CD4-positive, alpha-beta T cell (primary cell): ENCODE measurements around the gene IZUMO1. TPM values are rescaled to one million over a fixed set of nuclear protein-coding genes. Genes with fewer than 3 reads are reported as not detected.
A peak's percentile ranks its signal among the peaks of the same experiment; 100 is the strongest.

ENCODE experiments used
- ATAC-seq: fragments of 200-7000 bp; cut with Tn5 transposase; one replicate; pipeline ENCODE4 v1.10.0; 2022; ENCODE audit warnings: mild to moderate bottlenecking; ENCODE audit not compliant: poor library complexity
- CTCF ChIA-PET: fragments of 350-600 bp; sonication (Branson Sonifier 250); formaldehyde crosslinking; loops from one replicate; lab custom pipeline; 2021; ENCODE audit warnings: antibody characterized with exemption, inconsistent platforms; lab: Charles Lee
- POLR2A ChIA-PET: fragments of 350-600 bp; sonication (Branson Sonifier 250); formaldehyde crosslinking; loops from one replicate; lab custom pipeline; 2021; ENCODE audit warnings: antibody characterized with exemption, inconsistent platforms; lab: Charles Lee
- DNase-seq, 14 experiments: peaks; one replicate each; pipeline ENCODE4 v3.0.0-alpha.2; 2013 to 2020; ENCODE audit warnings: mixed read lengths in 2 of 14
- H3K27ac ChIP-seq, 2 donors: one replicate each; pipeline versions ENCODE4 v1.5.1 to v1.7.0; 2013; ENCODE audit warnings: low read length in 2 of 2, low read depth in 1 of 2, mild to moderate bottlenecking in 1 of 2
- H3K27me3 ChIP-seq, 2 experiments: 1 replicate in 1 of 2; 2 replicates in 1 of 2; pipeline versions ENCODE4 v1.6.1 to v1.7.0; 2013; ENCODE audit warnings: low read length in 2 of 2, control low read depth in 1 of 2, mild to moderate bottlenecking in 1 of 2, moderate library complexity in 1 of 2; ENCODE audit not compliant: insufficient read depth in 2 of 2, control insufficient read depth in 1 of 2
- H3K36me3 ChIP-seq: one replicate; pipeline ENCODE4 v1.6.1; 2013; ENCODE audit warnings: low read length, control low read depth; ENCODE audit not compliant: insufficient read depth
- H3K4me1 ChIP-seq: one replicate; pipeline ENCODE4 v1.6.1; 2013; ENCODE audit warnings: low read length, control low read depth; ENCODE audit not compliant: insufficient read depth
- H3K4me3 ChIP-seq: one replicate; pipeline ENCODE4 v1.5.1; 2013; ENCODE audit warnings: mild to moderate bottlenecking, low read length, moderate library complexity
- H3K9me3 ChIP-seq, 2 experiments: 1 replicate in 1 of 2; 2 replicates in 1 of 2; pipeline versions ENCODE4 v1.6.1 to v1.7.0; 2013; ENCODE audit warnings: low read length in 2 of 2, mild to moderate bottlenecking in 2 of 2, control low read depth in 1 of 2, moderate library complexity in 1 of 2; ENCODE audit not compliant: control insufficient read depth in 1 of 2, insufficient read depth in 1 of 2
- H3K27ac Mint-ChIP-seq: one replicate; pipeline ENCODE4 v1.8.0; 2020; ENCODE audit warnings: mixed read lengths
- H3K27me3 Mint-ChIP-seq: one replicate; pipeline ENCODE4 v1.8.0; 2021; ENCODE audit warnings: mixed read lengths
- H3K36me3 Mint-ChIP-seq: one replicate; pipeline ENCODE4 v1.8.0; 2021; ENCODE audit warnings: low read depth, mixed read lengths
- H3K4me1 Mint-ChIP-seq: one replicate; pipeline ENCODE4 v1.8.0; 2021; ENCODE audit warnings: low read depth, mixed read lengths
- H3K4me3 Mint-ChIP-seq: one replicate; pipeline ENCODE4 v1.8.0; 2020; ENCODE audit warnings: mild to moderate bottlenecking, mixed read lengths
- H3K9me3 Mint-ChIP-seq: one replicate; pipeline ENCODE4 v1.8.0; 2020; ENCODE audit warnings: mixed read lengths
- CTCF ChIP-seq: fragments of 200-600 bp; IDR thresholded peaks from one replicate; pipeline ENCODE4 v1.8.0; 2022; ENCODE audit warnings: antibody characterized with exemption, mild to moderate bottlenecking
- intact Hi-C, 2 experiments: fragments of 100-400 bp; cut with DNase I in 1 of 2; cut with micrococcal nuclease in 1 of 2; formaldehyde crosslinking; loops; one replicate each; pipeline versions ENCODE4 v1.15.1 to v1.9.0; 2023 to 2025; cut with DNase I, micrococcal nuclease
- total RNA-seq, 174 experiments: library from RNA in 2 of 174; stranded (reverse) in 2 of 174; gene quantifications; one replicate each; pipeline ENCODE4 v1.2.3 and lab custom pipeline; 2021 to 2026

IZUMO1 gene
- total RNA-seq, 2 experiments from 2014 or later: not detected

GRCh38 chr19:48755787-48756186, 9.1 kb upstream of the IZUMO1 start:
- peaks cover 29% of the 10 kb centered on the region for H3K4me1 ChIP-seq
- ATAC-seq (no peak), DNase-seq (no peak)
- H3K4me3 ChIP-seq: no peak overlapping the region
- no peaks in the 10 kb centered on the region for H3K9me3 Mint-ChIP-seq
- peaks cover 24 to 29% of the 10 kb centered on the region in 2 experiments for H3K27me3 ChIP-seq
- no peaks in the 10 kb centered on the region for H3K36me3 Mint-ChIP-seq
- H3K27ac Mint-ChIP-seq: no peak overlapping the region
- TF ChIP-seq CTCF: no peak
- H3K27me3 Mint-ChIP-seq: peaks cover 43% of the 10 kb centered on the region
- intact Hi-C loops: no loop called here
- POLR2A ChIA-PET: no interaction called here
- H3K27ac ChIP-seq: no peak overlapping the region
- peaks cover 0 to 5% of the 10 kb centered on the region in 2 experiments for H3K9me3 ChIP-seq
- H3K36me3 ChIP-seq: no peaks in the 10 kb centered on the region
- peaks cover 22% of the 10 kb centered on the region for H3K4me1 Mint-ChIP-seq
- H3K4me3 Mint-ChIP-seq: no peak overlapping the region
- CTCF ChIA-PET: no interaction called here

- Histone ChIP-seq H3K27me3 (peaks cover 20 to 28% of the 10 kb centered on the region in 2 experiments), H3K27ac (no peak within 1 kb of the TSS), H3K4me1 (peaks cover 24% of the 10 kb centered on the region), H3K4me3 (no peak within 1 kb of the TSS), H3K9me3 (peaks cover 0 to 5% of the 10 kb centered on the region in 2 experiments), H3K36me3 (no peaks in the 10 kb centered on the region)
- H3K36me3 Mint-ChIP-seq: no peaks in the 10 kb centered on the region
- ATAC-seq (no peak), DNase-seq (no peak)
- CTCF ChIA-PET: no interaction called here
- H3K4me1 Mint-ChIP-seq: peaks cover 19% of the 10 kb centered on the region
- no peak for TF ChIP-seq CTCF
- intact Hi-C loops: no loop called here
- no peak within 1 kb of the TSS for H3K27ac Mint-ChIP-seq
- POLR2A ChIA-PET: no interaction called here
- peaks cover 37% of the 10 kb centered on the region for H3K27me3 Mint-ChIP-seq
- H3K9me3 Mint-ChIP-seq: no peaks in the 10 kb centered on the region
- H3K4me3 Mint-ChIP-seq: no peak within 1 kb of the TSS
Observed at GRCh38 chr19:48755084-48755641, 8.5 kb upstream of the IZUMO1 start, which contains the start of gene FGF21. Gene FGF21, plus strand, starts transcription at chr19:48755524. Its CDS starts 713 bp downstream, at chr19:48756237.

GRCh38 chr19:48752496-48753365, 6.0 kb upstream of the IZUMO1 start, which contains the start of gene FUT1:
Gene FUT1, minus strand, starts transcription at chr19:48752641. Its CDS starts 1,360 bp downstream, at chr19:48751281.
- intact Hi-C loops: no loop called here
- ChIA-PET POLR2A (interaction anchor here (1.4 to 2.0 kb wide), 2 partner anchors 13 to 39 kb away, joined by 3 to 9 read pairs; partner anchors contain the start of gene RASIP1), CTCF (no interaction called here)
- Histone ChIP-seq H3K27me3 (peaks cover 20 to 28% of the 10 kb centered on the region in 2 experiments), H3K36me3 (no peaks in the 10 kb centered on the region), H3K9me3 (peaks cover 0 to 5% of the 10 kb centered on the region in 2 experiments), H3K4me3 (peak within 1 kb of the TSS; percentile 47), H3K4me1 (peaks cover 24% of the 10 kb centered on the region), H3K27ac (no peak within 1 kb of the TSS)
- DNase-seq (peak in 7 of 14 experiments; percentile 10 to 64 (median 40)), ATAC-seq (peak; percentile 69)
- Mint-ChIP-seq H3K4me1 (peaks cover 19% of the 10 kb centered on the region), H3K27ac (no peak within 1 kb of the TSS), H3K4me3 (peak within 1 kb of the TSS; percentile 81), H3K27me3 (peaks cover 37% of the 10 kb centered on the region), H3K9me3 (no peaks in the 10 kb centered on the region), H3K36me3 (no peaks in the 10 kb centered on the region)
- TF ChIP-seq CTCF: no peak
